GM06990 (cell line): ENCODE data around the gene PRRX2.

Experiments used
- DNase-seq: peaks from one replicate; pipeline ENCODE4 v3.0.0-alpha.2; 2011; ENCODE audit not compliant: insufficient read length; ENCODE audit errors: extremely low read depth
- H3K27me3 ChIP-seq: replicated peaks from 2 replicates; pipeline ENCODE4 v1.6.0; 2011; ENCODE audit warnings: low read length; ENCODE audit not compliant: control insufficient read depth, insufficient read depth
- H3K36me3 ChIP-seq: 2 replicates; pipeline ENCODE4 v1.5.1; 2011; ENCODE audit warnings: low read length; ENCODE audit not compliant: control insufficient read depth, insufficient read depth
- H3K4me3 ChIP-seq: replicated peaks from 2 replicates; pipeline ENCODE4 v1.5.1; 2011; ENCODE audit warnings: low read depth, mild to moderate bottlenecking, control low read depth, low read length
- TF ChIP-seq, protein P1 (sequence below): IDR thresholded peaks from 2 replicates; pipeline ENCODE4 v1.5.1; 2011; ENCODE audit warnings: low read length, control low read depth, mild to moderate bottlenecking, inconsistent platforms; ENCODE audit not compliant: insufficient read depth, poor library complexity, severe bottlenecking

PRRX2 gene

DNA sequence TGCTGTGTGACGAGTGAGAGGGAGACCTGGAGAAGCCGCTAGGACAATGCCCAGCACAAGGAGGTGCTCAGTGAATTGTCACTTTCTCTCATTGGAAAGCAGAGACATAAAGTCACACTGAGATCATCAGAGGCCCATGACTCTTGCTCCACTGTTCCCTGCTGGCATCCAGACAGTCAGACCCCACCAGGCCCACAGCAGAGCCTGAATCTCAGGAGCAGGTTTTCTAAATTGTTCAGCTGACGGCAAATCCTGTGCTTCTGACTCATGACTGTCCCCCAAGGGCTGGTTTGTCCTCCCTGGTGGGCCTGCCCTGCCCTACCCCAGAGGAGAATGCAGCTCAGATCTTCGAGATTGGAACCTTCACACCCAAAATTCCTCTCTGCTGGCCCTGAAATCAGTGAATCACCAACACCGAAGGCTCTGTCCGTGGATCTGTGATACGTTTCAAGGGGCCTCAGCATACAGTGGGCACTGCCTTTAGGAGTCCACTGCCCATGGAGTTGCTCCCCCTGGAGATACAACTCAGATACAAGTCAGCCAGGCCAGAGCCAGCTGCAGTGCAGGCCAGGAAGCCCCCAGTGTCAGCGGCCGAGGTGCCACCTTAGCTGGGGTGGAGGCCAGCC is 84.7 kb downstream of the PRRX2 start:
- no peaks in the 10 kb centered on the region for H3K36me3 ChIP-seq
- no peak for DNase-seq
- 0 out of 2 replicates have a peak, but pooled peaks cover 2% of the 10 kb centered on the region for H3K27me3 ChIP-seq
- TF ChIP-seq, protein P1, sequence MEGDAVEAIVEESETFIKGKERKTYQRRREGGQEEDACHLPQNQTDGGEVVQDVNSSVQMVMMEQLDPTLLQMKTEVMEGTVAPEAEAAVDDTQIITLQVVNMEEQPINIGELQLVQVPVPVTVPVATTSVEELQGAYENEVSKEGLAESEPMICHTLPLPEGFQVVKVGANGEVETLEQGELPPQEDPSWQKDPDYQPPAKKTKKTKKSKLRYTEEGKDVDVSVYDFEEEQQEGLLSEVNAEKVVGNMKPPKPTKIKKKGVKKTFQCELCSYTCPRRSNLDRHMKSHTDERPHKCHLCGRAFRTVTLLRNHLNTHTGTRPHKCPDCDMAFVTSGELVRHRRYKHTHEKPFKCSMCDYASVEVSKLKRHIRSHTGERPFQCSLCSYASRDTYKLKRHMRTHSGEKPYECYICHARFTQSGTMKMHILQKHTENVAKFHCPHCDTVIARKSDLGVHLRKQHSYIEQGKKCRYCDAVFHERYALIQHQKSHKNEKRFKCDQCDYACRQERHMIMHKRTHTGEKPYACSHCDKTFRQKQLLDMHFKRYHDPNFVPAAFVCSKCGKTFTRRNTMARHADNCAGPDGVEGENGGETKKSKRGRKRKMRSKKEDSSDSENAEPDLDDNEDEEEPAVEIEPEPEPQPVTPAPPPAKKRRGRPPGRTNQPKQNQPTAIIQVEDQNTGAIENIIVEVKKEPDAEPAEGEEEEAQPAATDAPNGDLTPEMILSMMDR, result no peak
- H3K4me3 ChIP-seq, result no peak overlapping the region

DNA sequence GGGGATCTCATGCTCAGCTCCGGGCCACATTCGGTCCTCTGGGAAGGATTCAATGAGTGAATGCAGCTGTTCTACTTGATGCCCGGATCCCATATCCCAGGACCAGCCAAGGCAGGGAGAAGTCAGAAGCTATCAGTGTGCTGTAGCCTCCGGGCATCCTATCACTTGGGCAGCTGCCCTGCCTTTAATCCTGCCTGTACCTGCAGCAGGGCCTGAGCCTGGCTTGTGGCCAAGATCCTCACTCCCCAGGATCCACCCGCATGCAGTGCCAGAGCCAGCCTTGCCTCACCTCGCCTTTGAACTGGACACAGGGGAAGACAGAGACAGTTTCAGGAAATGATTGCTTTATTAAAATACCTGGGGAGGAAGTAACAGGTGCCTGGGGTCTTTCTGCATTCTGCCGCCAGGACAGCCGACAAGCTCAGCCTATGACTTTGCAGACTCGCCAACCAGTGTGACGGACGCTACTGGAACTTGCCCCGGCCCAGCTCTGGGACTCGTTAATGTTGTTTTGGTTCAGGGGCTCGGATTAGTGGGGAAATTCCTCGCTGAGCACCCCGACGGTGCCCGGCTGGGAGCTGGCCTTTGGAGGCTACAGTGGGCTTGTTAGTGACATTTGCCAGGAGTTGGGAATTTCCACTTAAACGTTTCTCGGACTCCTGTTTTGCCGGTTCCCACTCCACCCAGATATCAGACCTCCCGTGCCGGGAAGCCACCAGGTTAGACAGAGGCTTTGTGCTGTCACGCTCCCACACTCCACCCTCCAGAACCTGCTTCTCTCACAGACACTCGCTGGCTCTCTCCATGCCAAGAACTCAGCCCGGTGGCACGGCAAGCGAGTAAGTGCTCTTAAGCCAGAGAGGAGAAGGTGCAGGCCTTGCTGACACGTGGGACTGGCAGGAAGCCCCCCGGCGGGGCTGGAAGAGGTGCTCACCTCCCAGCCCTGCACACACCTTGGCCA is 86.7 kb downstream of the PRRX2 start:
- TF ChIP-seq, protein P1, result no peak
- no peak for DNase-seq
- Histone ChIP-seq H3K27me3 (0 out of 2 replicates have a peak, but pooled peaks cover 2% of the 10 kb centered on the region), H3K4me3 (no peak overlapping the region), H3K36me3 (no peaks in the 10 kb centered on the region)

DNA sequence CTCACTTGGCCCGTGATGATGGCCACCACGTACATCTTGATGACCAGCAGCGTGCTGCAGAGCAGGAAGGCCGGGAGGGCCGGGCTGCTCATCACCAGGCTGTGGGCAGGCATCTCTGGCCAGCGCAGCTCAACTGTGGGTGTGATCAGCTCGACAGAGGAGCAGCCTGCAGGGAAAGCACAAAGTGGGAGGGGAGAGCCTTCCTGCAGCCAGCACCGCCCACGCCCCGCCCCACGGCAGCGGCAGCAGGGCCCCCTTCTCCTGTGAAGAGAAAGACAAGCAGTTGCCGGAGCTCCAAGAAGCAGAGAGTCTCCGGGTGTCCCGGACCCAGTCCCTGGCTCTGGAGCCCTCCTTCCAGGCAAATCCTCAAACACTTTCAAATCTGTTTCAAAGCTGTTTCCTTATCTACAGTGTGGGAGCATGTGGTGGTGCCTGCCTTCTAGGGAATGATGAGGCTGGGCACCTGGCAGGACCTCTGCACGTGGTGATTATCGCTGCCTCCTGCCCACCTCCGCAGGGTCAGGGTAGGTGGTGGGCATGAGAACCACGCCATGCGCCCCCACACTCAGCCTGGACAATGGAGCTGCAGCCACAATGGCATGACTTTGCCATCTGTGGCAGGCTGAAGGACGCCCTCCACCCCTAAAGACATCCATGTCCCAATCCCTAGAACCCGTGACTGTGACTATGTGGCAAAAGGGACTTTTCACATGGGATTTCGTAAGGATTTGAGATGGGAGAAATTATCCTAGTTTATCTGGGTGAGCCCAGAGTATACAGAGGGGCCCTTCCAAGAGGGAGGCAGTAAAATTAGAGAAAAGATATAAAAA is 87.7 kb downstream of the PRRX2 start, which contains the start of gene PTGES:
PTGES (minus strand) TSS at position 143 of the 830 bp plus-strand sequence; CDS start at position 113, 30 bp downstream.
- 0 out of 2 replicates have a peak, but pooled peaks cover 2% of the 10 kb centered on the region for H3K27me3 ChIP-seq
- H3K36me3 ChIP-seq, result no peaks in the 10 kb centered on the region
- peak; percentile 37 for DNase-seq
- no peak within 1 kb of the TSS for H3K4me3 ChIP-seq
- TF ChIP-seq, protein P1, result no peak

DNA sequence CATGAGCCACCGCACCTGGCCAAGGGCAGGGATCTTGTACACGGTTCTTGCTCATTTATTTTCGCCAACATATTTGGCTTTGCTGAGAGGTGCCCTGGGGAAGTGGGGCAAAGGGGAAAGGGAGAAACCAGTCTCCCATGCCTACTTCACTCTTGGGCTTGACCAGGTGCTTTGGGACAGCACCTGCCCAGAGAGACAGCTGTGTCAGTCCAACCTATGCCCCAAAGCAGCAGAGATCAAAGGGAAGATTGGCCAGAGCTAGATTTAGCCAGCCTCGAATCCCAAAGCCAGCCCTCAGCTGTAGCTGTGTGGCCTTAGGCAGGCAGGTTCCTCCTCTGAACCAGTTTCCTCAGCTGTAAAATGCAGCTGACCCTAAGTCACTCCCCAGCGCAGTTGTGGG is 89.7 kb downstream of the PRRX2 start:
- no peaks in the 10 kb centered on the region for H3K36me3 ChIP-seq
- TF ChIP-seq, protein P1, result no peak
- H3K27me3 ChIP-seq, result 0 out of 2 replicates have a peak, but pooled peaks cover 2% of the 10 kb centered on the region
- no peak for DNase-seq
- no peak overlapping the region for H3K4me3 ChIP-seq

DNA sequence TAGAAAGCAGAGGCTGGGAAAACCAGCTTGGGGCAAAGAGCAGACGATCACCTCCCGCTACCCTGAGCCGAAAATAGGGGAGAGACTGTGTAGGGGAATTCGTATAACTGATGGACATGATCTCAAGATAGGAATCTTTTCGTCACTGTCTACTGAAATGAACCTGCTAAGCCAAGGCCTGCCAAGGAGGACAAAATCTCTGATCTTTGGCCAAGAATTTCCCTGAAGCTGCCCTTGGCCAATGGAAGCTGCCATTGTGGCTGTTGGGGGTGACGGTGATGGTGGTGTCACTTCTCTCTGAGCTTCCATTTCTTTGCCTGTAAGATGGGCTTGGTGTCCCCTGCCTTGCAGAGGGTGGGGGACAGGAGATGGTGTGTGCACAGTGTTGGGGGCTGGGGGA is 90.7 kb downstream of the PRRX2 start:
- Histone ChIP-seq H3K27me3 (0 out of 2 replicates have a peak, but pooled peaks cover 2% of the 10 kb centered on the region), H3K4me3 (no peak overlapping the region)

More for the DNA sequence above, 90.7 kb downstream of the PRRX2 start:
- no peak for DNase-seq
- TF ChIP-seq, protein P1, result no peak
- no peaks in the 10 kb centered on the region for H3K36me3 ChIP-seq
